GM04504 (cell line): ENCODE results near the gene ACOX1.

ENCODE experiments used
- DNase-seq: peaks from one replicate; pipeline ENCODE4 v3.0.0-alpha.2; 2012; ENCODE audit warnings: low read depth

The ACOX1 gene

DNA sequence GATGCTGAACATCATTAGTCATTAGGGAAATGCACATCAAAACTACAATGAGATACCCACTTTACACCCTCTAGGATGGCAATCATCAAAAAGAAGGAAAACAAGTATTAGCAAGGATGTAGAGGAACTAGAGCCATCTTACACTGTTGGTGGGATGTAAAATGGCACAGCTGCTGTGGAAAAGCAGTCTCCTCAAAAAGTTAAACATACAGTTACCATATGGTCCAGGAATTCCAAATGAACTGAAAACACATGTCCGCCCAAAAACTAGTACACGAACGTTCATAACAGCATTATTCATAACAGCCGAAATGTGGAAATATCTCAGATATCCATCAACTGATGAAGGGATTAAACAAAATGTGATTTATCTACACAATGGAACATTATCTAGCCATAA is 45.2 kb downstream of the ACOX1 start:
- DNase-seq = no peak

DNA sequence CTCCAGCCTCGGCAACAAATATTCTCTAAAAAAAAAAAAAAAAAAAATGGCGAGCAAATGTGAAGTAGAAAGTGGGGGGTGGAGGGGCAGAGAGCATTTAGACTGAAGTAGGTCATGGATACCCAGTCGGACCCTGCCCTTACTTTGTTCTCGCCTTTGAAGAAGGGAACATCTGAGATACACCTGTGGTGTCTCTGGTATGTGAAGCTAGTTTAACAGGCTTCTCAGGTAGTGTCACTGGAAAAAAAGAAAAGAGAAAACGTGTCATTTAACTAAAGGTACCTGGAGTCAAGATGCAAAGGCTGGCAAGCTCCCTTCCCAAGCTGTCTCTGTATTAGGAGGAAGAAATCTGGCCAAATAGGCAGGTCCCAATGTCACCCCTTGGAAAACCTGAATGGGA is 46.1 kb downstream of the ACOX1 start:
- DNase-seq = no peak

DNA sequence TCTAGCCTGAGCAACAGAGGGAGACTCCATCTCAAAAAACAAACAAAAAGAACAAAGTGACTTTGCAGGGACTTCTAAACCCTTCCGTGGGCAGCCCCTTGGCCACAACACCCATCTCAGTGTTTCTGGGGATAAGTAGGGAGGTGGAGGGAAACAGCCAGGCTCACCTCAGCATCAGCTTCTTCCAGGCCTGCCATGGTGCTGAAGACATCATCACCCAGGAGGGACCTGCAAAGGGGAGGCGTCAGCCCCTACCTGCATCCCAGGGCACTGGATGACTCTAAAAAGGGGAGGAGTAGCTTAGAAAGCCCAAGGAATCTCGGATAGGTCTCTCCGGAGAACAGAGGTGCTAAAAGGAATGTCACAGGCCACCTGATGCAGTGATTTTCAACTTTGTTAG is 47.9 kb downstream of the ACOX1 start:
- DNase-seq = no peak

DNA sequence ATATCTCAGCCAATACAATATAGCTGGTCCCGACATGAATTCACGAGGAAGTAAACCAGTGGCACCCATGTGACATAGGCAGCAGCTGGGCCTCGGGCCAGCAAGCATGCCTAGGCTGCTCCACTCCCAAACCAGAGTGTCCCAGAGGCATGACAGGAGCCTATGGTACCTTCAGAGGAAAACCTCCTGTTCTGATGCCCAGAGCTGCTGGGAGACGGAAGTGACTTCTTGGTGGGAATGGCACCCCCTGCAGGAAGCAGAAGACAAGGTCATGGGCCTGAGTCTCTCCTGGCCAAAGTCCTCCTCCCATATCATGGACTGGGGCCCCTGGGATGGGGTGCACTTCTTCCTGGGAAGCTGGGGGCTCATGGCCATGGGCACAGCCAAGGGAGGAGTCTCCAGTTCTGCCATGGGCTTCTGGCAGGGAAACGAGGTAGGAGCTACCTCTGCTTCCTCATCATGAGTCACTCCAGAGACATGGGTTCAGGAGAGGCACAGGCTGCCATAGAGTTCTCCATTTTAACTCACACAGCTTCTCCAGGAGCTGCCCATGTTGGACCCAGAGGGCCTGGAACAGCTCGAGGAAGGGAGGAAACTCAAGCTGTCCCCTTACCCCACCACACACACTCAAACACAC is 51.6 kb downstream of the ACOX1 start:
- DNase-seq = no peak

DNA sequence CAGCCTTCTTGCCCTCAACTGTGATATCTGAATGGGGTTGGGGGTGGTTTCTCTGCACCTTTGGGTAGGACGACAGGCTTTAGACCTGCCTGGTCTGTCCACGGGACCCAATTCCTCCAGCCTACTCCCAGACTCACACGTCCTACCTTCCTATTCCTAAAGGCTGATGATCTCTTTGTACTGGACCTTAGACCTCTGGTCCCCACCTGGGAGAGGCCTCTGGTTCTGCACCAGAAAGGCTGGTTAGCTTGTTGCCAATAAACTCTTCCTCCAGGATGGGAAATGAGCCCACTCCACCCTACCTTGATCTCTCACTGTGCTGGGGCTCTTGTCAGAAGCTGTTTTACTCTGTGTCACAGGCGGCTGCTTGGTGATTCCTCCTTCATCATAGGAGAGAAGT is 52.5 kb downstream of the ACOX1 start:
- no peak for DNase-seq

DNA sequence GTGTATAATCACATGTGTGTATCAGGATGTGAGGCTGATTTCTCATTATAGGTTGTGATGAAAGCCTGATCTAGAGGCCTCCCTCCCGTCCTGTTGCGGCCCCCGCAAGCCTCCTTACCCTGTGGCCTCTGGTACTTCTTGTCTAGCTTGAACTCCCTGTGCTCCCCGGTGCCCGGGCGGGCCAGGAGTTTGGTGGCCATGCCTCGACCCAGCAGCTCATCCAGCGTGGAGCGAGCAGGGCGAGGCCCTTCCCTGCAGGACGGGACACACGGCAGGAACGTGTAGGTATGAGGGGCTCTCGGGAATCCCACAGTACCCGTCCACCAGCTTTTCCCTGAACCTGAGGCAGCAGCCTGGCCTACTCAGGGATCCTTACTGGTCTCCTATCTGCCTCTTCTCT is 53.1 kb downstream of the ACOX1 start:
- no peak for DNase-seq

DNA sequence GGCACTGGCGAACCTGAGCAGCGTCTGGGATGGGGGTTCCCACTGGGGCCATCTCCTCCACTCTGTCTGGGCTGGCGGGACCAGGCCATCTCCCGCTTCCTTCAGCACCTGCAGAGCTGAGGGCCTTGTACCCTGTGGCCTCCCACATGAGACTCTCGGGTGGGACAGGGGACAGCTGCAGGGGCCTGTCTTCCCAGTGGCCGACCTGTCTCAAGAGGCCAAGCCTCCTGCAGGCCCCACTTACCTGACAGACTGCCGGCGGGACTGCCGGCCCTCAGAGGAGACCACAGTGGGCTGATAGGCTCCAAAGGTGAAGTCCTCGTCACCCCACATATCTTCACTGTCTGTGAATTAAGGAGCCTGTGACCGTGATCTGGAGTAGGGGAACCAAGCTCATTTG is 53.9 kb downstream of the ACOX1 start:
- no peak for DNase-seq

DNA sequence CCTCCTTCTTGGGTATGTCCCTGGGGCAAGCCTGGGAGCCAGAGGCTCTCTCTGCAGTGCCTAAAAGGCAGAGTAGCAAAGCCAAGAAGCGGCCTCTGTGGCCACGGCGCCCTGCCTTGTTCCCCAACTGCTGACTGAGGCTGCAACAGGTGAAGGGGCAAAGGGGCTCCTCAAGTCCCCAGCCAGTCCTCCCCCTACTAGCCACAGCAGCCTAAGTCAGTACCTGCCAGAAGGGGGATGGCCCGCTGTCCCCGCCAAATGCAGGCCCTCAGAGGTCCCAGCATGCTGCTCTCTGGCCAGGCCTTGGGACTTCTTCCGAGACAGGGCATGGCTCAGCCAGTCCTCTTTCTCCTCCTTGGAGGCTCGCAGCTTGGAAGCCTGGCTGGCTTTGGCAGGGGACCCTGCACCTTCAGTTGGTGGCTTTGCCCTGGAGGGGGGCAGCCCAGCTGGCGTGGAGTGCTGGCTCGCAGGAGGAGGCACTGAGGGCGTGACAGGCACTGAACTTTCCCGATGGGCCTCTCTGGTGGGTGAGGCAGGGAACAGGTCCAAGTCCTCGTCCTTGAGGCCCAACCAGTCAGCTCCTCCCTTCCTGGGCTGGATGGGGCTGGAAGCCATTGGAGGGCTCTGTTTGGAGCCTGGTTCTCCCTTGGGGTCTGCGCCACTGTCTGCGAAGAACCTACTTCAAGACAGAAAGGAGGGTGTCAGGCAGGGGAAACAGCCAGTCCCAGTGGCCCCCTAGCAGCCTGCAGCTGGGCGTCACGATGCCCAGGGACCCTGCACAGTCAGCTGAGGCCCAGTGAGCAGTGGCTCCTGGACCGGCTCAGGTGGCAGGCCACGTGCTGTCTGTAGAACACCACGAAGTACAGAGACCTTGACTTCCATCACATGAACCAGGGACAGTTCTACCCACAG is 55.7 kb downstream of the ACOX1 start:
- DNase-seq = no peak

DNA sequence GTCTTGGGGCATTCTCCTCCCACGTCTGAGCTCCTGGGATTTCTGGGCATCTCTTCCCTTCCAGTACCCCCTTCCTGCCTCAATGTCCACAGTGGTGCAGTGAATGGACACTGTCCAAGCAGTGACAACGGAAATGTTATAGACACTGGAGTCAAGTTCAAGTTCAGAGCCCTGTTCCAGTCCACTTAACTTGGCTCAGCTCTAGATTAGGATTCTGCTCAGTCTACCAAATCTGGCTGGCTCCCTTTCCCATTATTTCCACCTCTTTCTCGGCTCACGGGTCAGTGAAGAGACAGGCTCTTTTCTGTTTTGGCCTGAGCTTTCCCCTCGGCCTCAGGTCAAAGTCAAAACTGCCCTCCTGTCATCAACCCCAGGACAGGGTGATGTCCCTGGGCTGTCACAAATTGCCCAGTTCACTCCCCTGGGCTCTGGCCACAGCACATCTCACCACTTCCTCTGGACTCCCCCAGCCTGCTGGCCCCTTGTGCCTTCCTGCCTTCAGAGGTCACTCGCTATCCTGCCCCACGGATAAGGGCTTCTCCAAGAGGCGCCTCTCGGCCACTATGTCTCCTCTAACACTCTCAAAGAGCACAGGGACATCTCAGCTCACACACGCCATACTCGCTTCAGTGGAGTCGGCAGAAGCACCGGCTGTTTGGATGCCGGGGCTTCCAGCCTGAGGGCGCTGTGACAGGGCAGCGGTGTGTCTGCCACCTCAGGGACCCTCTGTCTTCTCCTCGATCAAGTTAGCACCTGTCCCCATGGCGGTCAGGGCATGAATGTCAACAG is 56.6 kb downstream of the ACOX1 start:
- no peak for DNase-seq

DNA sequence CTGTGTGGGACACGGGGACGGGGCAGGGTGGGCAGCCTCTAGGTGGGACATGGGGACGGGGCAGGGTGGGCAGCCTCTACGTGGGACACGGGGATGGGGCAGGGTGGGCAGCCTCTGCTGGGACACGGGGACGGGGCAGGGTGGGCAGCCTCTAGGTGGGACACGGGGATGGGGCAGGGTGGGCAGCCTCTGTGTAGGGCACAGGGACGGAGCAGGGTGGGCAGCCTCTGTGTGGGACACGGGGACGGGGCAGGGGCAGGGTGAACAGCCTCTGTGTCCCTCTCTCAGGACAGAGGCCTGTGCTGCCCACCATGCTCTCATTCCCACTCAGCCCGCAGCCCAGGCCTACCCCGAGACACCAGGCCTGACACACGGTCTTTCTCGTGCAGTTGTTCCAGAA is 57.4 kb downstream of the ACOX1 start:
- no peak for DNase-seq

DNA sequence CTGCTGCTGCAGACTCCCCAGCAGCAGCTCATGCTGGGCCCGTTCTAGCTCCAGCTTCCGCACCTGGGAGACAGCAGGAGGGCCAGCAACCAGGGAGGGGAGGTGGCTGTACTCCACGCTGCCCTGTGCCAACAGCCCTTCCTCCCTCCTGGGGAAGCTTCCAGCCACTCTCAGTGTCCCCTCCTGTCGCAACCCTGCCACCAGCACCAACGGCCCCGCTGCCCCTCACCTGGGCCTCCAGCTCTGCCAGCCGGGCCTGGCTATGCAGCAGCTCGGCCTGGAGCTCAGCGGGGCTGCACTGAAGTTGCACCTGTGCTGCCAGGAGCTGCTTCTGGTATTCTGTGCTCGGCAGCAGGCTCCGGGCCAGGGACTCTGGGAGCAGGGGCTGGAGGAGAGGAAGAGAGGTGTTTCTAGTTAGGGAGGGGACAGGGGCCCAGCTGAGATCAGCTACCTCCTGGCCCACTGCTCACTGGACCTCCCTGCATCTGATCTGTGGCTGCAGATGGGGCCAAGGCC is 58.9 kb downstream of the ACOX1 start:
- DNase-seq = no peak

DNA sequence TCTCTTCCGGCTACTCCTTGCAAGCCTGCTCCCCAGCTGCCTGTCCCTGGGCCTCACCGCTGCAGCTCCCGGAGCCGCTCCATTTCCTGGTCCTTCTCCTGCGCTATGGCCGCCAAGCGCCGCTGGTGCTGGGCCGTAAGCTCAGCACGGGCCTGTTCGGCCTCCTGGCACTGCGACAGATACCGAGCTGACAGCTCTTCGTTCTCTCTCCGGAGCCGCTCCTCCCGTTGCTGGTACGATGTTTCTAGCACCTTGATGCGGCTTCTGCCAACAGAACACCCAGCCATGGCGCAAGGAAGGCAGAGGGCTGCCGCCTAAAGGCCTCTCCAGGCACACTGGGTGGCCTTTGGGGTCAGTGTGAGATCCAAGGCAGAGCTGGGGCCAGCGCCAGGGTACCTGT is 59.4 kb downstream of the ACOX1 start:
- DNase-seq = no peak

DNA sequence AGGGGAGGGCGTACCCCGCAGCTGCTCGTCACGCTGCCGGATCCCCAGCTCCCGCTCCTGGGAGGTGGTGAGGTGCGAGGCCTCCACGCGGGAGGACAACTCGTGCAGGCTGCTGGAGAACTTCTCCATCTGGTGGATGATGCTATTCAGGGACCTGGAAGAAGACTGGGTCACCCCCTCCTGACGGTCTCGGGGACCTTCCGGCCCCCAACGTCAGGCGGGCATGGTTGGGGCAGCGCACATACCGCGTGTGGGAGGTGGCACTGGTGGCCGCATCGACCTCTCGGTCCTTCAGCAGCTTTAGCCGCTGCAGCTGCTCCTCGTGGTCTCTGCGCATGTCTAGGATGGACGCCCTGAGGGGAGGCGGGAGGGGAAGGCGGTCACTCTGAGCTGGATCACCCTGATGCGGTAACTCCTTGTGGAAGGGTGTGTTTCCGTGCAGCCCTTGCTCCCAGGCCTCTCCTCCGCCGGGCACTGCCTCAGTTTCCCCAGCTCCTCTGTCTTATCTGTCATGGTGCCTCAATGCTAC is 61.0 kb downstream of the ACOX1 start:
- DNase-seq = no peak

DNA sequence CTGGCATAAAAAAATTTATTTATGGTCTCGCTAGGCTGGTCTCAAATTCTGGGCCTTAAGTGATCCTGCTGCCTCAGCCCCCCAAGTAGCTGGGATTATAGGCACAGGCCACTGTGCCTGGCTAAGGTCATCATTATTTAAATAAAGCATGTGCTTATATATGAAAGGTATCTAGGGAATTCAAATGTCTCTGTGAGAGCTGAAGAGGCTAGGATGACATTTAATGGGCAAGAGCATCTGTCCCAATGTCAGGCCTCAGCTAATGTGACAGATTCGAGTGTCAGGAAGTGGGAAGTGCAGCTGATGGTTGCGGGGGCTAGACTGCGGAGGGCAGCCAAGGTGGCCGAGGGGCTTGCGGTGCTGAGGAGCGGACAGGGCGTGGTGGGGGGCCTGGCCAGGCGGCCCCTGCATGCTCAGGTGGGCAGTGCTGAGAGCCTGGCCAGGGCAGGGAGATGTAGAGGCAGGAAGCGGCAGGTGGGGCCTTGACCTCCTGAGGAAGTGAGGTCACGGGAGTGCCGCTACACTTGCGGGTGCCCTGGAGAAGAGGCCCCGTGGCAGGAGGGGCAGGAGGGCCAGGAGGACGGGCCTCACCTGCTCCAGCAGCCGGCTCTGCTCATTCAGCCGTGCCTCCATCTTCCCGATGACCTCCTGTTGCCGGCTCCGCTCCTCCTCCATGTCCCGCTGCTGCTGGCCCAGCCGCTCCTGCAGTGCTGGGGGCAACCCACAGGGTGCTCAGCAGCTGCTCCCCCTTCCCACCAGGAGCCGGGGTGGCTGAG is 61.6 kb downstream of the ACOX1 start:
- no peak for DNase-seq

DNA sequence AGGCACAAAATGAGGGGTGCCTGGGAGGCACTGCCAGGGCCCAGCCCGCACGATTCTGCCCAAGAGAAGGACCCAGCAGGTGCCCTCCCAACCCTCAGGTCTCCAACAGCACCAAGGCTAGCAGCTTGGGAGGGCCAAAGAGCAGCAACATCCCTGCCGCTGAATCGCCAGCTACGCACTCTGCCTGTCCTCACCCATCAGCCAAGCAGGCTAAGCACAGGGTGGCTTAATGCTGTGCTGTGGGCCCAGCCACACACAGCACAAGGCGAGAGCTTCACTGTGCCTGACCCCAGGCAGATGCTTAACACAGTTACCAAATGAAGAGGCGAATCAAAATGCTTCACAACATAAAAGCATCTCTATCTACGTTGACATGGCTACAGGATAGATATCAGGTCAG is 63.7 kb downstream of the ACOX1 start:
- no peak for DNase-seq

DNA sequence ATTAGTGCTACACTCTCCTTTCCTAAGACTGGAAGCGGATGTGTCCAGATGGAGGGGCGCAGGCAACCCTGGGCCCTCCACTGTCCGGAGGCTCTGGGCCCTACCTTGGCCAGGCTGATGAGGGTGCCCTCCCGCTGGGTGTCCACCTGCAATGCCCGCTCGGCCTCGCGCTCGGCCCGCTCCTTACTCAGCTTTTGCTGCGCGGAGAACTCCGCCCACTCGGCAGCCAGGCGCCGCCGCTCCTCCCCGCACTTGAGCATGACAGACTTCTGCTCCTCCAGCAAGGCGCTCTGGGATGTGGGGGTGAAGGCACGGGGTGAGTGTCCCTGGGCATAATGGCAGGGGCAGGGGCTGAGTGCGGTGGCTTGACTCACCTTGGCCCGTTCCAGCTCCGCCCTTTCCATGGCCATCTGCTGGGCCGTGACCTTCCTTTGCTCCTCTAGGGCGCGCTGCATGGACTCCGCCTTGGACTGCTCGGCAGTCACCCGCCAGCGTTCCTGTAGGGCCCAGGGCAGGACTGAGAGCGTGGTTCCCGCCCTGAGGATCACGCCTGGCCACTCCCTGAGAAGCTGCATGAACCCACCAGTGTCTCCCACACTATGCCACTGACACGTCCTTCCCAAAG is 64.2 kb downstream of the ACOX1 start:
- no peak for DNase-seq

DNA sequence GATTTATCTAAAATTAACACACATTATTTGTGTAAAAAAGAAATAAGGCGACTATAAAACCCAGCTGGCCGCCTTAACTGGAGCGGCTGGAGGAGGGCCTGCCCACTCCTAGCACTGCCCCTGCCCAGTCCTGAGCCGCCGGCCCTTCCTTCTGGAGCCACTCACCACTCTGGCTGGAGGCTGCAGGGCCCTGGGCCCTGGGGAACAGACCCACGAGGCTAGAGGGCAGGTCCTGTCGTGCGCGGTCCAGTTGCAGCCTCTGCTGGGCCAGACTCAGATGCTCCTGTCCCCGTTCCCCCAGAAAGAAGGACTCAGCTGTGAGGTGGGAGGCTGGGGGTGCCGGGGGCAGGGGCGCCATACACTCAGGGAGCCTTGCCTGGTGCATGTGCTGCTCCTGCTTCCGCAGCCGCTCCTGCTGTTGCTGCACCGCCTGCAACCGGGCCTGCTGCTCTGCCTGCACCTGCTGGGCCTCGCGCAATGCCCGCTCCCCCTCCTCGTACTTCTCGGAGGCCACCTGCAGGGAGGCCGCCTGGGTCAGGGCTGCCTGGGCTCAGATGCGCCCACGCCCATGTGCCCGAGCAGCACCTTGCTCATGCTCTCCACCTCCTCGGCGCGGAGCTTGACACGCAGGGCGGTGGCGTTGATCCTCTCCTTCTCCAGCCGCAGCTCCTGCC is 65.3 kb downstream of the ACOX1 start:
- no peak for DNase-seq

DNA sequence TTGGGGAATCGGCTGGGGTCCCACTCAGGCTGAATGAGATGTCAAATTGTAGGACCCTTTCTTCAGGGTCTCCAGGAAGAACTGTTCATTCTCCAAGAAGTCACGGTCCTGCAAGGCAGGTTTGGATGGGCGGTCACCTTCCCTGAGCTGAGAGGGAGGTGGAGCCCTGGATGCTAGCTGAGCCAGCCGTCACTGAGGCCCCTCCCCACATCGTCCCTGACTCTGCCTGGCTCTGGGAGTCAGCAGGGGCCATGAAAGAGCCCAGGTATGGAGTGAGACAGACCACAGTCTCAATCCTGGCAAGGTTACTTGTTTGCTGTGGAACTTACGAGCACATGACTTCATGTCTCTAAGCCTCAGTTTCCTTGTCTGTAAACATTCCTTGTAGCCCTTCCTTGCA is 68.3 kb downstream of the ACOX1 start:
- DNase-seq = no peak

DNA sequence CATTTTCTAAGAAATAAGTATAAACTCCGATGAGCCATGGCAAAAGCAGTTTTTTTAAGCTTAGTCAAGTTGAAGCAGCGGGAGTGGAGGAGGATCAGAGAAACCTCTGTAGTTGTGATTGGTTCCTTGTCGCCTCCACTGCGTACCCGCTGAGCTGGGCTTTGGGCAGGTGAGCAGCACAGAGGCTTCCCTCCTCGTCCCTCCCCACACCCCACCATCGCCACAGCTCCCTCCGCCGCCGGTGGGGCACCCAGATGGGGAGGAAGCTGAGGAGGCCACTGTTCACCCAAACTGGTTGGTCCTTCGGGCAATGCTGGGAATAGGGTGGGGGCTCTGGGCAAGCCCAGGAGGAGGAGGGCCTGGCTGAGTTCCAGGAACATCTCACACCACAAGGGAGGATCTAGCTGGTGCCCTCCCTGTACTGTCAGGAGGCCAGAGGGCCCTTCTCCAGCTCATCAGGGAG is 69.1 kb downstream of the ACOX1 start:
- DNase-seq = no peak

DNA sequence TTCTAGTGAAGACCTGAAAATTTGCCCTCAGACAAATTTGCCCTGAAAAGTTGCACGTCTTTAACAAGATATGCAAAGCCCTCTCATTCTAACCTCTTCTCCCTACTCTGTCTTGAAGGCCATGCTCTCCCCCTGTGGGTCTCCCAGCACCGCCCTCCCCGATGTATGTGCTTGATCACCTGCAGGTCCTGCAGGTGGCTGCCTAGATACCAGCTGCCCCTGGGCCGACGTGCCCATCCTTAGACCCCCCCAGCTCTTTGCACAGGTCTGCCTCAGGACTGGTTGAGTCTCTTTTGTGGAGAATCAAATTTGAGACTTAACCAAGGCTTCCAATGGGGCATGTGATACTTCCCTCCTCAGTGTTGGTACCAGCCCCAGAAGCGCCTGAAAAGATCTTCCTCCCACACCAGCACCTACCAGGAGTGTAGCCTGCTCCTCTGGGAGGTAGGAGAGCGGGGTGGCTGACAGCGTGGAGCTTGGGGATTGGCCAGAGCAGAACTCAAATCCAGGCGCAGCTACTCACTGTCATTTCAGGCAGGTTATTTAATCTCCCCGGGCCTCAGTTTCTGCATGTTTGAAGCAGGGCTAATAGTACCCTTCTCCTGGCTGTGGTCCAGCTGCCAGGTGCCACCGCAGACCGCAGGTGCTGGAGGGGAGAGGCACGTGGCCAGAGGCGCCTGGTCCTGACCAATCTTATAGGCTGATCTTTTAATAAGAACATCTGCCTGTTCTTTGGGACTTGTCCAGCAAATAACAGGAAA is 69.7 kb downstream of the ACOX1 start:
- DNase-seq = no peak
